Mononuclear cell (primary cell): ENCODE measurements around the gene GSN. TPM values are rescaled to one million over a fixed set of nuclear protein-coding genes. Genes with fewer than 3 reads are reported as not detected.

ENCODE experiments used
- H3K27me3 ChIP-seq: 2 replicates; pipeline ENCODE4 v1.6.0; 2011; ENCODE audit warnings: low read length, control low read depth; ENCODE audit not compliant: insufficient read depth
- H3K4me1 ChIP-seq: 2 replicates; pipeline ENCODE4 v1.5.1; 2011; ENCODE audit warnings: mild to moderate bottlenecking, low read length, control low read depth; ENCODE audit not compliant: insufficient read depth
- H3K4me3 ChIP-seq: 2 replicates; pipeline ENCODE4 v1.5.1; 2011; ENCODE audit warnings: mild to moderate bottlenecking, low read length, moderate library complexity
- H3K9me3 ChIP-seq: 2 replicates; pipeline ENCODE4 v1.5.1; 2011; ENCODE audit warnings: low read depth, mild to moderate bottlenecking, control low read depth, low read length
- total RNA-seq: library from RNA; depleted of rRNA; stranded (reverse); fragments of >200 nt; gene quantifications from one replicate; pipeline ENCODE4 v1.2.3, GENCODE V29; 2012

The GSN gene
- total RNA-seq, 1 donor = 72.2 TPM

GRCh38 chr9:121275781-121276658, 8.1 kb downstream of the GSN start:
- Histone ChIP-seq H3K4me1 (peaks cover 40% of the 10 kb centered on the region), H3K27me3 (no peaks in the 10 kb centered on the region), H3K4me3 (no peak overlapping the region), H3K9me3 (no peaks in the 10 kb centered on the region)

DNA sequence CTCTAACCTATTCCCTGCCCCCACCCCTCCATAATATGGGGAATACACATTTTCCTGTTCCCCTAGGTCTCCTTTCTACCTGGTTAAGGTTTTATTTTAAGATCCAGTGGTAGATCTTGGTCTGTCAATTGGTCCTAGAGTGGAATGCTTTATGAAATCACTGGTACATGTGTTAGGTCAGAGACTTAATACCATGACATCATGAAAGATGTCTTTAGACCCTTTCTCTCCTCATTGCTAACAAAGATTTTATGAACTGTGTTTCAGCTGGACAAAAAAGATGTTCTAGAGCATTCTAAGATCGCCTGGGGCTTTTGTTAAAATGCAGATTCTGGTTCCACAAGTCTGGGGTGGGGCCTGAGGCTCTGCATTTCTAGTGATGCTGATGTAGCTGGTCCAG, 9.1 kb downstream of the GSN start:
- no peaks in the 10 kb centered on the region for H3K9me3 ChIP-seq
- no peak overlapping the region for H3K4me3 ChIP-seq
- H3K27me3 ChIP-seq = no peaks in the 10 kb centered on the region
- peaks cover 40% of the 10 kb centered on the region for H3K4me1 ChIP-seq

DNA sequence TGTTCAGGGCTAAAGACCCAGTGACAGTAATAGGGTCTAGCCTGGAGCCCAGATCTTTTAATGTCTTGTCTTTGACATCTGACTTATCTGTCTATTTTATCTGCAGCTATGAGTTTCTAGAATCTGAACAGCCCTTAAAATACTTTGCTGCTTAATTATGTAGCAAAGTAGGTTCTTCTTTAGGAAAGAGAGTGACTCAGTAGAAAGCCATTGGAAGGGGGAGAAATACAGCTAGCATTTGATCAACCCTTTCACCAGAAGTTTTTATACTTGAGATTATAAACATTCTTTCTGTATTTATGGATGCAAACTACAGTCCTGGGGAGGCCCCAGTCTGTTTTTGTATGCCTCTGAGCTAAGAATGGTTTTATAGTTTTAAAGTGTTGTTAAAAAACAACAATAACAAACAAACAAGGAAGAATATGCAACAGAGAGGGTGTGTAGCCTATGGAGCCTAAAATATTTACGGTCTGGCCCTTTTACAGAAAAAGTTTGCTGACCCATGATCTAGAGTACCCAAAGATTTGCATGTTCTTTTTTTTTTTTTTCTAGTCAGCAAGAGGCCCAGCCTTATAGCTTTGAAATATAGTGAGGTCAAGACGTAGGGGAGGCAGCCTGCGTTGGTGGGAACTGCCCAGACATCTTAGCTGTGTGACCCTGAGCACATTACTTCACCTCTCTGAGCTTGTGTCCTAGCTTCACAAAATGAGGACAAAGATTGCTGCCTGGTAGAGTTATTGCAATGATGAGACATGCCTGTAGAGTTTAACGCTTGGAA, 9.7 kb downstream of the GSN start:
- H3K4me3 ChIP-seq = no peak overlapping the region
- peaks cover 40% of the 10 kb centered on the region for H3K4me1 ChIP-seq
- no peaks in the 10 kb centered on the region for H3K27me3 ChIP-seq
- no peaks in the 10 kb centered on the region for H3K9me3 ChIP-seq

- peaks cover 45% of the 10 kb centered on the region for H3K4me1 ChIP-seq
- no peaks in the 10 kb centered on the region for H3K27me3 ChIP-seq
- no peak overlapping the region for H3K4me3 ChIP-seq
- H3K9me3 ChIP-seq = no peaks in the 10 kb centered on the region
These were observed 10.7 kb downstream of the GSN start for GRCh38 chr9:121278477-121279261.

- peaks cover 55% of the 10 kb centered on the region for H3K4me1 ChIP-seq
- no peaks in the 10 kb centered on the region for H3K27me3 ChIP-seq
These were observed 11.9 kb downstream of the GSN start for GRCh38 chr9:121279776-121280388.

GRCh38 chr9:121280715-121281613, 13.0 kb downstream of the GSN start:
- H3K27me3 ChIP-seq = no peaks in the 10 kb centered on the region
- peaks cover 65% of the 10 kb centered on the region for H3K4me1 ChIP-seq
- H3K4me3 ChIP-seq = no peak overlapping the region
- H3K9me3 ChIP-seq = no peaks in the 10 kb centered on the region

More at GRCh38 chr9:121279776-121280388, 11.9 kb downstream of the GSN start:
- Histone ChIP-seq H3K9me3 (no peaks in the 10 kb centered on the region), H3K4me3 (no peak overlapping the region)

DNA sequence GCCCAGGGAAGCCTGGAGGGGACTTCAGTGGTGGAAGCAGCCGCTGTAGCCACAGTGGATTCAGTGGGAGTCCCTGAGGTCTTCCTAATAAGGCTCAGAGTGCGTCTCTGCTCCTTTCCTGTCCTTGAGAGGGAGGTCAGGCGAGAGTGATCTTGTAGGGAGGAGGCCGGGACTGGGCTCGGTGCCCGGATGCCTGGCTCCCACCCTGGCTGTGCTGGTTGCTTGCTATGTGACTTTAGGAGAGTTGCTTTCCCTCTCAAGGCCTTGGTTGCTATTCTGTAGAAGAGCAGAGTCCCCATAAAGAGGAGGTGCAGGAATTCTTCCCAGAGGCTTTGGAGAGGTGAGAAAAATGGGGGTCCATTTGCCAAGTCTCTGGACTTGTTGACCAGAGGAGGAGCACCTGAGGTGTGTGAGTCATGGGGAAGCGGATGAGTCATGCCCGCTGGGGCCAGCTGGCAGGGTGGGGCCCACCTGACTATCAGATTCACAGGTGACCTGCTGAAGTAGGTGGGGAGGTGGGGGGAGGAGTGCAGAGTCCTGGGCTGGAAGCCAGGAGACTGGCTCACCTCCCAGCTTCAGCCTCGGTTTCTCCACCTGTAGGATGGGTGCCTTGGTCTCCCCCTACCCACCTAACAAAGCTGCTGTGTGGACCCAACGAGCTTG, 13.8 kb downstream of the GSN start:
- peaks cover 73% of the 10 kb centered on the region for H3K4me1 ChIP-seq
- no peak overlapping the region for H3K4me3 ChIP-seq
- H3K27me3 ChIP-seq = no peaks in the 10 kb centered on the region
- H3K9me3 ChIP-seq = no peaks in the 10 kb centered on the region

DNA sequence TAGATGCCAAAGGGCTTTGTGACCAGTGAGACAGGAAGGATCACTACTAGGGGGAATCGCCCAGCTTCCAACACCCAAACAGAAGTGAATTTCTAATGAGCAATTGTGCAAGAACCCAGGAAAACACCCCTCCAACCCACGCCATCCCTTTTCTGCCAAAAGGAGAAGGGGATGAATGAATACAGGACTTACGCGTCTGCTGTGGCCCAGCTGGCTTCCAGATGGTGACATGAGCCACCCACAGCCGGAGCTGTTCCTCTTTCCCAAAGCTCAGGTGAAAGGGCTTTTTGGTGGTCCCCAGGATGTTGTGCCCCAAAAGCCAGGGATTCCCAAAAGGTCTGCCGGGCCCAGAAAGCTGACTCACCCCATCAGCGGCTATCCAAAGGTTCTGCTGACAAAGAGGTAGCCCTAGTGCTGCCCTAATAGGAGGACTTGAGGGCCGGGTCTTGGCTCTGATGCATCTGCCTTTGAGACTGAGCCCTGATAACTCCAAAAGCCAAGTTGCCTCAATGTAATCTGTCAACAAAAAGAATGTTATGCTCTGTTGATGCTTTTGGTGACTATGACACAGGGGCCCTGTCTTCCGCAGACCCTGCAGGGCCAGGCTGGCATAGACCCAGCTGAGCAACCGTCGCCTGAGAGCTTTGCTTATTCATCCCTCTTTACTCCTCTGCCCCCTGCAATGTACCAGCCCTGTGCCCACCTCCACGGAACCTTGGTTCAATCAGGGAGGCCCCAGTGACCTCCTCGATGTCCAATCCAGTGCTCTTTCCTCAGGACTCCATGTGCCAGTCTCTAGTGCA, 14.5 kb downstream of the GSN start:
- Histone ChIP-seq H3K4me3 (no peak overlapping the region), H3K9me3 (no peaks in the 10 kb centered on the region), H3K4me1 (peaks cover 81% of the 10 kb centered on the region), H3K27me3 (no peaks in the 10 kb centered on the region)

DNA sequence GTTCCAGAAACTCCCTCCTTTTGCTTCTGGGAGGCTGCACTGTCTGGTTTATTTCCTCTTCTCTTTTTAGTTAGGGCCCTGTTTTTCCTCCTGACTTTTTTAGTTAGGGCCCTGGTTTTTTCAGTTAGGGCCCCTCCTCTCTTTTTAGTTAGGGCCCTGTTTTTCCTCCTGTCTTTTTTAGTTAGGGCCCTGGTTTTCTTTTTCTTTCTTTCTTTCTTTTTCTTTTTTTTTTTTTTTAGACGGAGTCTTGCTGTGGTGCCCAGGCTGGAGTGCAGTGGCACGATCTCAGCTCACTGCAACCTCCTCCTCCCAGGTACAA, 15.1 kb downstream of the GSN start:
- Histone ChIP-seq H3K9me3 (no peaks in the 10 kb centered on the region), H3K4me1 (peaks cover 86% of the 10 kb centered on the region)

DNA sequence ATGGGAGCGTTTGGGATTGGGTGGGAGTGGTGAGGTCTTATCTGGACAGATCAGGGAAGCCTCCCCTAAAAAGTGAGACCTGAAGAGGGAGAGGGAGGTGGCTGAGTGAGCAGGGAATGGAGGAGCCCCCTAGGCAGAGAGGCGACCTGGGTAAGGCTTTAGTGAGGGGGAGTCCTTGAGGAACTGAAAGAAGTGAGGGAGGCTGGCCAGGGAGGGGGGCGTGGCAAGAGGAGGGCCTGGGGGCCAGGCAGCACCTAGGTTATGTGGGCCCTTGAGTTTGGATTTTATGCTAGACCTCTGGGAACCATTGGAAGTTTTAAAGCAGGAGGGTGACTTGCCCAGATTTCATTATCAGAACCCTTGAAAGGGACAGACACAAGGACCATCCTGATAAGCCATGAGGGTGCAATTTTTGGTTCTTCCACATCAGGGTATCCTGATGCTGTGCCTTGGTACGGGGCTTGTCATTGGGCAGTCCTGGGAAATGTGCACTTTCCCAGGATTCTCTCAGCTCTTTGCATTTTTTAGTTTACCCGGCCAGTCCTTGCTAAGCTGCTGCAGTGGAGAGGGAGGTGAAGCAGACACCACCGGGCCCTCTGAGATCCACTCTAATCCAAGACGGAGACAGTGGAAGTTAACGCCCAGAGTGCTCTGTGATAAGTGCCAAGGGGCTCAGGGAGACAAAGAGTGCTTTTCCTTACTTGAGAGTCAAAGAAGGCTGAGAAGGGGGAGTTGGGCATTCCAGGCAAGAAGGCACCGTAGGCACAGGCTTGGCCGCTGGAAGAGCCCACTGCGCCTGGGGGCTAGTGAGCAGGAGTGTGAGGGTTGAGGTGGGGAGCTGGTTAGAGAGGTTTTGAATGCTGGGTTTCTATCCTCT, 16.1 kb downstream of the GSN start:
- Histone ChIP-seq H3K9me3 (no peaks in the 10 kb centered on the region), H3K27me3 (no peaks in the 10 kb centered on the region), H3K4me3 (no peak overlapping the region), H3K4me1 (peaks cover 90% of the 10 kb centered on the region)

More for the DNA sequence above, 15.1 kb downstream of the GSN start:
- no peaks in the 10 kb centered on the region for H3K27me3 ChIP-seq
- no peak overlapping the region for H3K4me3 ChIP-seq

- Histone ChIP-seq H3K4me1 (peaks cover 94% of the 10 kb centered on the region), H3K27me3 (no peaks in the 10 kb centered on the region), H3K4me3 (no peak overlapping the region), H3K9me3 (no peaks in the 10 kb centered on the region)
These were observed 16.9 kb downstream of the GSN start for GRCh38 chr9:121284733-121285451.
